ENCODE measurements around the gene WFIKKN1.

Gene WFIKKN1, protein sequence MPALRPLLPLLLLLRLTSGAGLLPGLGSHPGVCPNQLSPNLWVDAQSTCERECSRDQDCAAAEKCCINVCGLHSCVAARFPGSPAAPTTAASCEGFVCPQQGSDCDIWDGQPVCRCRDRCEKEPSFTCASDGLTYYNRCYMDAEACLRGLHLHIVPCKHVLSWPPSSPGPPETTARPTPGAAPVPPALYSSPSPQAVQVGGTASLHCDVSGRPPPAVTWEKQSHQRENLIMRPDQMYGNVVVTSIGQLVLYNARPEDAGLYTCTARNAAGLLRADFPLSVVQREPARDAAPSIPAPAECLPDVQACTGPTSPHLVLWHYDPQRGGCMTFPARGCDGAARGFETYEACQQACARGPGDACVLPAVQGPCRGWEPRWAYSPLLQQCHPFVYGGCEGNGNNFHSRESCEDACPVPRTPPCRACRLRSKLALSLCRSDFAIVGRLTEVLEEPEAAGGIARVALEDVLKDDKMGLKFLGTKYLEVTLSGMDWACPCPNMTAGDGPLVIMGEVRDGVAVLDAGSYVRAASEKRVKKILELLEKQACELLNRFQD

DNA sequence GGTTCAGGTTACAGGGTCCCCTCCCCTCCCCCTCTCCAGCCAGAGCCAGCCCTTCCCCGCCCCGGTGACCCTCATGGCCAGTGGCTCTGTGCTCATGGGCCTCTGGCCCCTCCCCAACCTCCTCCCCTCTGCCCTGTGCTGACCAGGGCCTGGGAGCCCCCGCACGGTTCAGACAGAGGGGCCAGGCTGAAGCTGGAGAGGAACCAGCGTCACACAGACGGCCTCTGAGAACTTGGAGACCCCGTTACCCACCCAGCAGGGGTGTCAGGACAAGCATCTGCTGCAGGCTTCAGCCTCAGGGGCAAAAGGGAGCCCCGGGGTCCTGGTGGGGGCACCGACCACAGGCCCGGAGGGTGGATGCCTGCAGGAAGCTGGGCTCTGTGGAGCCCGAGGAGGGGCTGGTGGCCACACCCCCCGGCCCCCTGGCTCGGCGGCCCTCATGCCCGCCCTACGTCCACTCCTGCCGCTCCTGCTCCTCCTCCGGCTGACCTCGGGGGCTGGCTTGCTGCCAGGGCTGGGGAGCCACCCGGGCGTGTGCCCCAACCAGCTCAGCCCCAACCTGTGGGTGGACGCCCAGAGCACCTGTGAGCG lies at the start of gene WFIKKN1:
TSS of gene WFIKKN1 (plus strand) at position 171 of the 591 bp plus-strand sequence. CDS start at position 440, 269 bp downstream.
- H3K4me3 ChIP-seq (ENCODE audit: low read depth, low read length), result no peak within 1 kb of the TSS
- H3K36me3 ChIP-seq (ENCODE audit: insufficient read depth, low read length), result peaks cover 3% of the 10 kb centered on the region; the same call in 1 of the 2 replicates
- H3K27me3 ChIP-seq (ENCODE audit: insufficient read depth, low read length), result no peaks in the 10 kb centered on the region
- H2AFZ ChIP-seq (ENCODE audit: low read length, unreplicated experiment), result no peak within 1 kb of the TSS
- H3K4me1 ChIP-seq (ENCODE audit: control insufficient read depth, insufficient read depth, low read length, unreplicated experiment), result peaks cover 38% of the 10 kb centered on the region
- H3K79me2 ChIP-seq (ENCODE audit: control insufficient read depth, insufficient read depth, low read length, unreplicated experiment), result peaks cover 10% of the 10 kb centered on the region
- no peak within 1 kb of the TSS for H3K27ac ChIP-seq (ENCODE audit: low read depth, low read length)

DNA sequence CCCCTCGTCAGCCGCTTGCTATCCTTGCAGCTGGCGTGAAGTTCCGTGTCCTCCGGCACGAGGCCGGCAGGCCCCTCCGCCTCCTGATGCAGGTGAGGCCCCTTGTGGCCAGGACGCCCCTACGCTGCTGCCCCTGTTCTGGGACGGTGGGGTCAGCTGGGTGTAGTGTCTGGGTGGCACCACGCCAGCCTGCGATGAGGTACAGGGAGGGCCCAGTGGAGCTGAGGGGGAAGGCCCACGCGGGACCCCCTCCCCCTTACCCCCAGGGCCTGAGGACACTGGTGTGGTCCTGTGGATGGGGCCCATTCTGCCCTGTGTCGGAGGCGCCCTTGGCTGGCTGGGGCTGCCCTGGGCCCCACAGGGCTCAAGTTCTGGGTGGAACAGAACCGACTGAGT lies 48.6 kb upstream of the WFIKKN1 start:
- H2AFZ ChIP-seq (ENCODE audit: low read length, unreplicated experiment), result no peak overlapping the region
- H3K79me2 ChIP-seq (ENCODE audit: control insufficient read depth, insufficient read depth, low read length, unreplicated experiment), result no peaks in the 10 kb centered on the region
- H3K36me3 ChIP-seq (ENCODE audit: insufficient read depth, low read length), result no peaks in the 10 kb centered on the region
- no peak overlapping the region for H3K27ac ChIP-seq (ENCODE audit: low read depth, low read length)
- no peaks in the 10 kb centered on the region for H3K27me3 ChIP-seq (ENCODE audit: insufficient read depth, low read length)
- H3K4me1 ChIP-seq (ENCODE audit: control insufficient read depth, insufficient read depth, low read length, unreplicated experiment), result peaks cover 8% of the 10 kb centered on the region
- no peak overlapping the region for H3K4me3 ChIP-seq (ENCODE audit: low read depth, low read length)

DNA sequence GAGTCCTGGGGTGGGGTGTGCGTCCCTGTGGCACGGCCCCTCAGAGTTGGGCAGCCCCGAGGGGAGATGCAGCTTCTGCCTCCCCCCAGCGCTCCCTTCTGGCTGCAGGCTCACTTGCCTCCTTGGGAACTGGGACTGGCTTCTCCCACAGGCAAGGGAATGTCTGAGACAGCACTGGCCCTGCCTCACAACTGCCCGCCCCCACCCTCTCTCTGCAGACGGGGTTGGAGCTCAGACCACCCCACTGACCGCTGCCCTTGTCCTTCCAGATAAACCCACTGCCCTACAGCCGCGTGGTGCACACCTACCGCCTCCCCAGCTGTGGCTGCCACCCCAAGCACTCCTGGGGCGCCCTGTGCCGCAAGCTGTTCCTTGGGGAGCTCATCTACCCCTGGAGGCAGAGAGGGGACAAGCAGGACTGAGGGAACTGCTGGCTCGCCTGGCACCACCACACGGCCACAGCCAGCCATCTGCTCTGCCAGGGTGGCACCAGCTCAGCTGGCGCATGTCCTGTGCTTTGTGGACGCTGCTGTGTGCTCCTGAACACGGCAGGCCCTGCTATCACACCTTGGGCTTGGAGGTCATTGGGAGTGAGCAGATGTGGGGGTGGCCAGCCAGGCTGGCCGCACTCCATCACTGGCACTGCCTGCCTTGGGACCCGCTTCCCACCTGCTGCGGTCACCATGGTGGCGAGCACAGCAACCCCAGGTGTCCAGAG lies 48.0 kb upstream of the WFIKKN1 start:
- Histone ChIP-seq H3K27ac (ENCODE audit: low read depth, low read length) (no peak overlapping the region), H3K4me3 (ENCODE audit: low read depth, low read length) (no peak overlapping the region), H3K79me2 (ENCODE audit: control insufficient read depth, insufficient read depth, low read length, unreplicated experiment) (peaks cover 1% of the 10 kb centered on the region), H3K4me1 (ENCODE audit: control insufficient read depth, insufficient read depth, low read length, unreplicated experiment) (peaks cover 8% of the 10 kb centered on the region), H3K27me3 (ENCODE audit: insufficient read depth, low read length) (no peaks in the 10 kb centered on the region), H3K36me3 (ENCODE audit: insufficient read depth, low read length) (no peaks in the 10 kb centered on the region), H2AFZ (ENCODE audit: low read length, unreplicated experiment) (no peak overlapping the region)

DNA sequence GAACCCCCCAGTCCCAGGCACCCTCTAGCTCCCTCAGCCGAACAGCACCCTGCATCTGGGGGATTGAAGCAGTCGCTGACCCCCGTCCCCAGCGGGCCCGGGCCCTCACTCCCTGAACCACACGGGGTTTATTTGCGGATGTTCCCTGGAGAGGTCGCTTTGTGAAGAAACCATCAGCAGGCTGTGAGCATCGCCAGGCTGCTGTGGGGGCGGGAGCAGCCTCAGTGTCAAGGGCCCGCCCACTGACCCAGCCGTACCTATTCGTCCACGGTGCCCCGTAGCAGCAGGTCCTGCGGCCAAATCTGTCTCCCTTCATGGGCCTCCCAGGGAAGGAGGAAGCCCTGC lies 47.3 kb upstream of the WFIKKN1 start:
- Histone ChIP-seq H3K4me3 (ENCODE audit: low read depth, low read length) (no peak overlapping the region), H3K79me2 (ENCODE audit: control insufficient read depth, insufficient read depth, low read length, unreplicated experiment) (peaks cover 8% of the 10 kb centered on the region), H3K4me1 (ENCODE audit: control insufficient read depth, insufficient read depth, low read length, unreplicated experiment) (peaks cover 8% of the 10 kb centered on the region), H3K27me3 (ENCODE audit: insufficient read depth, low read length) (no peaks in the 10 kb centered on the region), H3K36me3 (ENCODE audit: insufficient read depth, low read length) (no peaks in the 10 kb centered on the region), H2AFZ (ENCODE audit: low read length, unreplicated experiment) (no peak overlapping the region), H3K27ac (ENCODE audit: low read depth, low read length) (no peak overlapping the region)

DNA sequence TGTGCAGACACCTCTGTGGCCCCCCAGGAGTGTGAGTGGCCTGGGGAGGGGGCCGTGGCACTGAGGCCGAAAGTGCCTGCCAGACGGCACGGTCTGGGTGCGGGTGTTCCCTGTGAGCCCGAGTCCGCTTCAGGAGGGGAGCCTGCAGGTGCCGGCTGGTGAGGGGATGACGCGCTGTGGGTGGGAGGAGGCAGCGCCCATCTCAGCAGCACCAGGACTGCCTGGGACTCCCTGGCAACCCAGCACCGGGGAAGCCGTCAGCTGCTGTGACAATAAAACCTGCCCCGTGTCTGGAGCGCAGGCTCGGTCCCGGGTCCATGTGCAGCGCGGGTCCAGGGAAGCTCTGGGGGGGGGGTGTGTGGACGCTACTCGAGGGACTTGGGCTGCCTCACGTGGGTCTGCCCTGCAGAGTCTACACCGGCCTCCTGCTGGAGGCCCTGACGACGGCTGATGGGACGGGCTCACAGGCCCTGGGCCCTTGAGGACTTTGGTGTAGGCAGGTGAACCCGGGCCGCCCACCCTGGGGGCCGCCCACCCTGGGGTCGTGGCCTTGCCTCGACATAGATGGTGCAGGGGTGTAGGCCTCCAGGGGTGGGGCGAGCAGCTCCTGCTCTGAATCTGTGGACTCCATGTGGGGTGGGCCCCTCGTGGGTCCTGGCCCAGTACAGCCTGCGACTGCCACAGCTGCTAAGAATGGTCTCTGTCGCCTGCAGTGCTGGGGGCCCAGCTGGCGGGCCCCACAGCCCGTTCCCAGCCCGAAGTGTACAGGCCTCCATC lies 46.8 kb upstream of the WFIKKN1 start:
- no peak overlapping the region for H3K27ac ChIP-seq (ENCODE audit: low read depth, low read length)

DNA sequence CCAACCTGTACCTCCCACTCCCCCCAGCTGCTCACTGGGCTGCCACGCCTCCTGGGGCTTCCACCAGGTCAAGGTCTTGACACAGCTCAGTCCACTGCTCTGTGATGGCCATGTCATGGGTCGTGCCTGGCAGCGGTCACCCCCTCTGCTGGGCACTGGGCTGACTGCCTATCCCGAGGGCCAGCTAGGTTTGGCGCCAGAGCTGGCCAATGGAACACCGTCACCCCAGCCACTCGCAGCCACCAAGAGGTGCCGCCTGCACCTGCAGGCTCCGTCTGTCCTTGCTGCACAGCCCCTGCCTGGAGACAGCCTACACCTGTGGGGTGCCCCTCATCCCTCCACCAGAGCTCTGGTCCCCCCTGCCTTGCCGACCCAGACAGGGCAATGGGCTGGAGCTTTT lies 45.4 kb upstream of the WFIKKN1 start:
- no peak overlapping the region for H3K27ac ChIP-seq (ENCODE audit: low read depth, low read length)
- no peak overlapping the region for H2AFZ ChIP-seq (ENCODE audit: low read length, unreplicated experiment)
- no peaks in the 10 kb centered on the region for H3K27me3 ChIP-seq (ENCODE audit: insufficient read depth, low read length)
- no peaks in the 10 kb centered on the region for H3K36me3 ChIP-seq (ENCODE audit: insufficient read depth, low read length)
- no peak overlapping the region for H3K4me3 ChIP-seq (ENCODE audit: low read depth, low read length)
- peaks cover 8% of the 10 kb centered on the region for H3K4me1 ChIP-seq (ENCODE audit: control insufficient read depth, insufficient read depth, low read length, unreplicated experiment)
- H3K79me2 ChIP-seq (ENCODE audit: control insufficient read depth, insufficient read depth, low read length, unreplicated experiment), result peaks cover 9% of the 10 kb centered on the region

More for the DNA sequence above, 46.8 kb upstream of the WFIKKN1 start:
- Histone ChIP-seq H3K27me3 (ENCODE audit: insufficient read depth, low read length) (no peaks in the 10 kb centered on the region), H3K4me3 (ENCODE audit: low read depth, low read length) (no peak overlapping the region), H3K4me1 (ENCODE audit: control insufficient read depth, insufficient read depth, low read length, unreplicated experiment) (peaks cover 8% of the 10 kb centered on the region), H3K36me3 (ENCODE audit: insufficient read depth, low read length) (no peaks in the 10 kb centered on the region), H2AFZ (ENCODE audit: low read length, unreplicated experiment) (no peak overlapping the region), H3K79me2 (ENCODE audit: control insufficient read depth, insufficient read depth, low read length, unreplicated experiment) (peaks cover 9% of the 10 kb centered on the region)

DNA sequence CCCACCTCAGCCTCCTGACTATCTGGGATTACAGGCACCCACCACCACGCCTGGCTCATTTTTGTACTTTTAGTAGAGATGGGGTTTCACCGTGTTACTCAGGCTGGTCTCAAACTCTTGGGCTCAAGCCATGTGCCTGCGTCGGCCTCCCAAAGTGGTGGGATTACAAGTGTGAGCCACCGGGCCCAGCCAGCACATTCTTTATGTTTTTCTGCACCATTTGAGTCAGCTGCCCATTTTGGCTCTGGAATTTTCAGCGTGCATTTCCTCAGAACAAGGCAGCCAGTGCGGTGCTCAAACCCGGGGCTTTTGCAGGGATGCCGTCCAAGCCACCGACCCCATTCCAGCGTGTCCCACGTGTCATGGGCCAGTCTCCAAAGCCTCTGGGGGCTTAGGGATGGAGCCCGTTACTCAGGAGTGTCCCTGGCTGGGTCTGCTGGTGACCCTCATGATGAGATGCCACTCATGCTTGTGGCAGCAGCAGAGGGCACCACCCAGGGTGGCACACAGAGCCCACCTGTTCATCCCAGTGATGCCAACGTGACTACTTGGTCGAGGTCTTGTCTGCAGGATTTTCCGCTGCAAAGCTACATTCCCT lies 44.6 kb upstream of the WFIKKN1 start:
- Histone ChIP-seq H2AFZ (ENCODE audit: low read length, unreplicated experiment) (no peak overlapping the region), H3K27ac (ENCODE audit: low read depth, low read length) (no peak overlapping the region), H3K27me3 (ENCODE audit: insufficient read depth, low read length) (no peaks in the 10 kb centered on the region), H3K4me1 (ENCODE audit: control insufficient read depth, insufficient read depth, low read length, unreplicated experiment) (peaks cover 14% of the 10 kb centered on the region), H3K79me2 (ENCODE audit: control insufficient read depth, insufficient read depth, low read length, unreplicated experiment) (peaks cover 17% of the 10 kb centered on the region), H3K4me3 (ENCODE audit: low read depth, low read length) (no peak overlapping the region), H3K36me3 (ENCODE audit: insufficient read depth, low read length) (no peaks in the 10 kb centered on the region)

DNA sequence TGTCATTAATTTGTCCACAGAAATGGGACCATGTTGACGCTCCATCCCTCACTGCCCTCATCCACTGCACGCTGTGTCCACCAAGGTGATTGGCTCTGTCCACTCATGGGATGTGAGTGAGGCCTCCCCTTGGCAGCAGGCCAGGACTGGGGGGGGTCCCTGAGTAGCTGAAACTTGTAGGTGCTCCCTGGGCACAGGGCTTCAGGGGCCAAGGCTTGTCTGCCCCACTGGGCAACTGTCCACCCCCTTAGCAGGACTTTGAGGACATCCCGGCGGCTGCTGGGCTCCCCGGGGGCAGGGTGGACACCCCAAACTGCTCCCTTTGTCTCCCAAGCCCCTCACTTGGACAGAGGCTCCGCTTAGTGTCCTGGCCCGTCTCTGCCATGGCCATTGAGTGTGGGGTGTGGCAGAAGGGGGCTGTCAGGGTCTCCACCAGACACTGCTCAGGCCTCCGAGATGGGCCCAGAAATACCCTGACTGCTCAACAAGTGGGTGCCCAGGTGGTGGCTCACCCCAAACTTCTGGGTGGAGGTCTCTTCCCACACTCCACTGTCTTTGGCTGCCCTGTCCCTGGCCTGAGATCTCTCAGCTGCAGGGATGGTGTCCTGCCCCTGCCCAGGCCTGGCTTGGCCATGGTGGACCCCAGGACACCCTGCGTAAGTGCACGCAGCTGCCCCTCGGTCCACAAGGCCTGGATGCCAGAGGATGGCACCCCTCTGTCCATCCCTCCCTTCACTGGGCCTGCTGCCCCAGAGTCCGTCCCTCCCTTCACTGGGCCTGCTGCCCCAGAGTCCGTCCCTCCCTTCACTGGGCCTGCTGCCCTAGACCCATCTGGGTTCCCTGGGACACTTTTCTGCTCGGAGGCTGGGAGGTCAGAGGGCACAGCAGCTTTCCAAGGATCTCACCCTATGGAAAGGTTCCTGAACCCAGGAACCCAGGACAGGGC lies 43.9 kb upstream of the WFIKKN1 start:
- H3K27me3 ChIP-seq (ENCODE audit: insufficient read depth, low read length), result no peaks in the 10 kb centered on the region
- H3K79me2 ChIP-seq (ENCODE audit: control insufficient read depth, insufficient read depth, low read length, unreplicated experiment), result peaks cover 19% of the 10 kb centered on the region
- no peak overlapping the region for H3K27ac ChIP-seq (ENCODE audit: low read depth, low read length)
- no peaks in the 10 kb centered on the region for H3K36me3 ChIP-seq (ENCODE audit: insufficient read depth, low read length)
- H3K4me1 ChIP-seq (ENCODE audit: control insufficient read depth, insufficient read depth, low read length, unreplicated experiment), result peaks cover 16% of the 10 kb centered on the region
- no peak overlapping the region; the same call in 1 of the 2 replicates for H3K4me3 ChIP-seq (ENCODE audit: low read depth, low read length)
- H2AFZ ChIP-seq (ENCODE audit: low read length, unreplicated experiment), result no peak overlapping the region

DNA sequence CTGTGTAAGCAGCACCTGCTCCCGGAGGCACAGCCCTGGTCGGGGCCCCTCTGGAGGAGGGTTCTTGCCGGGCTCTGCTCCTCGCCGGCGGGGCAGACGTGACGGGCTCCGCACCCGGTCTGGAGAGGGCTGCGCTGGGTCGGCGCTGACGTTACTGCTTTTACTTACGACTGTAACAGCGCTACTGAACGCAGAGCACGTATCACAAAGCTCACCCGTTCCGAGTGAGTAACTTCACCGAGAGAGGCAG lies 42.2 kb upstream of the WFIKKN1 start:
- Histone ChIP-seq H3K27me3 (ENCODE audit: insufficient read depth, low read length) (no peaks in the 10 kb centered on the region), H3K27ac (ENCODE audit: low read depth, low read length) (peak overlapping the region; percentile 93), H2AFZ (ENCODE audit: low read length, unreplicated experiment) (peak overlapping the region; percentile 88), H3K4me1 (ENCODE audit: control insufficient read depth, insufficient read depth, low read length, unreplicated experiment) (peaks cover 16% of the 10 kb centered on the region), H3K4me3 (ENCODE audit: low read depth, low read length) (peak overlapping the region; percentile 100), H3K36me3 (ENCODE audit: insufficient read depth, low read length) (no peaks in the 10 kb centered on the region), H3K79me2 (ENCODE audit: control insufficient read depth, insufficient read depth, low read length, unreplicated experiment) (peaks cover 31% of the 10 kb centered on the region)
